Bronchial epithelial cell (primary cell): ENCODE measurements around the gene CHD6. TPM values are rescaled to one million over a fixed set of nuclear protein-coding genes. Genes with fewer than 3 reads are reported as not detected.

Source experiments
- DNase-seq: peaks from one replicate; pipeline ENCODE4 v3.0.0-alpha.2; 2010; ENCODE audit warnings: low read depth
- FAIRE-seq: peaks from 2 replicates; lab custom pipeline; 2011; peaks lifted over from hg19 to GRCh38; lab: Jason Lieb, UNC
- H3K27me3 ChIP-seq: 2 replicates; pipeline ENCODE4 v1.5.1; 2011; ENCODE audit warnings: low read length; ENCODE audit not compliant: control insufficient read depth, insufficient read depth
- H3K36me3 ChIP-seq: 2 replicates; pipeline ENCODE4 v1.5.1; 2011; ENCODE audit warnings: low read length; ENCODE audit not compliant: control insufficient read depth, insufficient read depth
- H3K4me3 ChIP-seq: 2 replicates; pipeline ENCODE4 v1.5.1; 2011; ENCODE audit warnings: mild to moderate bottlenecking, low read depth, low read length, control low read depth
- CTCF ChIP-seq: IDR thresholded peaks from 2 replicates; pipeline ENCODE4 v1.5.1; 2011; ENCODE audit warnings: mild to moderate bottlenecking, moderate library complexity, low read length, control low read depth, inconsistent platforms; ENCODE audit not compliant: insufficient read depth, severe bottlenecking
- total RNA-seq: library from RNA; depleted of rRNA; stranded (reverse); fragments of >200 nt; gene quantifications from 2 replicates; pipeline ENCODE4 v1.2.1, GENCODE V29; 2014

Gene CHD6
- total RNA-seq, 1 donor from 2014 or later, result 10.8 TPM

- no peaks in the 10 kb centered on the region for H3K36me3 ChIP-seq
- no peaks in the 10 kb centered on the region for H3K27me3 ChIP-seq
- no peak for DNase-seq
- no peak for TF ChIP-seq CTCF
- H3K4me3 ChIP-seq, result no peak overlapping the region
- no peak for FAIRE-seq
Measured at GRCh38 chr20:41559658-41560057, 58.5 kb downstream of the CHD6 start.

GRCh38 chr20:41553142-41553879, 64.9 kb downstream of the CHD6 start:
- TF ChIP-seq CTCF, result no peak
- DNase-seq (peak; percentile 69), FAIRE-seq (no peak)
- no peak overlapping the region for H3K4me3 ChIP-seq
- no peaks in the 10 kb centered on the region for H3K27me3 ChIP-seq
- H3K36me3 ChIP-seq, result no peaks in the 10 kb centered on the region

DNA sequence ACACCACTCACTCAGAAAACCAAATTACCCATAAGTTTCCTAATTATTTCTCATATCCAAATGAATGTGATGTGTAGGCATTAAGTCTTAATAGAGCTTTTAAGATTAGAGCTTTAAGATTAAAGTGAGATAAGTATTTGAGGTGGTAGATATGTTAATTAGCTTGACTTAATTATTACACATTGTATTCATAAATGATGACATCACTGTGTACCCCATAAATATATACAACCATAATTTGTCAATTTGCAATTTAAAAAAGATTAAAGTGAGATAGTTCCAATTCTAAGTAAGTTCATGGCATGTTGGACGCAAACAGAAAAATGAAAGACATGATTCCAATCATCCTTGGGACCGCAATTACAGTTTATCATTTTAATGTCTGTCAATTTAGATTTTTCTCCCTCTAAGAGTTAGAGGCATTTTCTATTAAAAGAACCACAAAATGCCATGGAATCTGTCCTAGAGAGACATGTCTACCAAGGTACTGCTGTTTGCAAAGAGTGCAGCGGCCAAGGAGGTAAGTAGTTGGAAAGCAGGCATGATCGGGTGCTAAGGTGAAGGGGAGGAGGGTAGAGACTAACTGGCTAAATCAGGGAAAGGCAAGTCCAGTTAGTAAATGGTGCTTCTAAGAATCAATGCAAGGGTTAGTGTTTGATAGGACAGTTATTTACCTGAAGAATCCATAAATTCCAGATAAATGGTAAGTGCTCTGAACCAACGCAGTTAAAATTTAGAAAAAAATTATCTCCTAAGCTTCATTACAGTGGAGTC, 65.7 kb downstream of the CHD6 start:
- Histone ChIP-seq H3K36me3 (no peaks in the 10 kb centered on the region), H3K27me3 (no peaks in the 10 kb centered on the region), H3K4me3 (no peak overlapping the region)
- no peak for DNase-seq
- no peak for FAIRE-seq
- TF ChIP-seq CTCF, result no peak

DNA sequence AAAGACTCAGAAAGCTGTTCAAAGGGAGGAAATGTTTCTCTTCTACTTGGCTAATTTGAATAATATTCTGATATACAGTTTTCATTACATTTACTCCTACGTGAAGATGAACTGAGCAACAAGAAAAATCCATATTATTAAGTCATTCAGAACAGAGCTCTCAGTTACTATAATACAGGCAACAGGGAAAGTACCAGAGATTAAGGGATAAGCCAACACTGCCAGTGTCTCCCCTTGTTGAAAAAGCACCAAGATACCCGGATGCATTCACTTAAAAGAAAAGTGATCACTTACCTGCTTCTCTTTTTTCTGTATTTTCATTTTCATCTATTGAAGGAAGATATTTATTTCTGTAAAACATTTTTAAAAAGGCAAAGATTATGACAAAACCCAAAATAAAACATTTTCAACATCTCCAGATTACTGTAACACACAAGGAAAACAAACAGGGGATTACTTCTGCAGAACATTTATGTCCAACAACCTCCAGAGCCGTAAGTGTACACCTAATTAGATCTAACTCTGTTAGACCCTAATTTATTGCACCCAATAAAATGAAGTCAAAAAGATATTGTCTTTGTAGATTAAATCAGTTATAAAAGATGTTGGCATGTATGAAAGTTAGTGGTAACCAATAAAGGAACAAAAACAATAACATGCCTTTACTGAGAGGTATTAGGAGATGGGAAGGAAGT, 67.0 kb downstream of the CHD6 start:
- H3K4me3 ChIP-seq, result no peak overlapping the region
- H3K27me3 ChIP-seq, result no peaks in the 10 kb centered on the region
- DNase-seq (no peak), FAIRE-seq (no peak)
- no peaks in the 10 kb centered on the region for H3K36me3 ChIP-seq
- no peak for TF ChIP-seq CTCF

DNA sequence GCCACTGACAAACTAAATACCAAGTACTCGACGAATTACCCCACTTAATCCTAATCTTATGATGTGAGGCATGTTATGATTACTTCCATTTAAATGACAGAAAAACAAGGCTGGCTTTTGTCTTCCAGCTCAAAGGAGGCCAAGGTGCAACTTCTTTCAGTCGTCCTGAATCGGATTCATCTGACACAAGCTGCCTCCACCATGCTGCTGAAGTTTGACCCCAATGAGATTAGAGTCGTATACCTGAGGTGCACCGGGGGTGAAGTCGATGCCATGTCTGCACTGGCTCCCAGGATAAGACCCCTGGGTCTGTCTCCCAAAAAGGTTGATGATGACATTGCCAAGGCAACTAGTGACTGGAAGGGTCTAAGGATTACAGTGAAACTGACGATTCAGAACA, 71.0 kb downstream of the CHD6 start:
- Histone ChIP-seq H3K36me3 (no peaks in the 10 kb centered on the region), H3K4me3 (no peak overlapping the region), H3K27me3 (no peaks in the 10 kb centered on the region)
- DNase-seq, result no peak
- TF ChIP-seq CTCF, result no peak
- FAIRE-seq, result no peak
